OCI-LY1 (cell line): Measurements from ENCODE around the gene COL12A1.

Experiments used
- H2AFZ ChIP-seq: fragments of 200-600 bp; sonication (generic), shearing (Covaris generic); 2 replicates; pipeline ENCODE4 v1.6.0; 2014; ENCODE audit warnings: antibody characterized with exemption, mild to moderate bottlenecking, low read length
- H3F3A ChIP-seq: fragments of 200-600 bp; sonication (generic), shearing (Covaris generic); 2 replicates; pipeline ENCODE4 v1.6.0; 2014; ENCODE audit warnings: mild to moderate bottlenecking, antibody characterized with exemption, low read length, moderate library complexity; ENCODE audit not compliant: insufficient read depth
- H3K27ac ChIP-seq: fragments of 200-600 bp; sonication (generic); 2 replicates; pipeline ENCODE4 v1.5.1; 2014; ENCODE audit warnings: low read length, mixed run types, mild to moderate bottlenecking, low read depth; ENCODE audit not compliant: poor library complexity, severe bottlenecking
- H3K27me3 ChIP-seq: fragments of 200-600 bp; sonication (generic); 2 replicates; pipeline ENCODE4 v1.6.0; 2014; ENCODE audit warnings: antibody characterized with exemption, mild to moderate bottlenecking, low read length, moderate library complexity; ENCODE audit not compliant: insufficient read depth
- H3K36me3 ChIP-seq: fragments of 200-600 bp; sonication (generic); 2 replicates; pipeline ENCODE4 v1.6.1; 2014; ENCODE audit warnings: mild to moderate bottlenecking, antibody characterized with exemption, low read length, moderate library complexity, mixed read lengths; ENCODE audit not compliant: insufficient read depth
- H3K4me1 ChIP-seq: fragments of 200-600 bp; sonication (generic); 2 replicates; pipeline ENCODE4 v1.5.1; 2014; ENCODE audit warnings: mild to moderate bottlenecking, low read length, moderate library complexity; ENCODE audit not compliant: insufficient read depth, severe bottlenecking
- H3K4me2 ChIP-seq: fragments of 200-600 bp; sonication (generic), shearing (Covaris generic); 2 replicates; pipeline ENCODE4 v1.6.1; 2014; ENCODE audit warnings: low read length
- H3K4me3 ChIP-seq: fragments of 200-600 bp; sonication (generic); 2 replicates; pipeline ENCODE4 v1.5.1; 2014; ENCODE audit warnings: low read length, low read depth, mild to moderate bottlenecking, mixed read lengths; ENCODE audit not compliant: poor library complexity, severe bottlenecking
- H3K79me2 ChIP-seq: fragments of 200-600 bp; shearing (Covaris generic); 2 replicates; pipeline ENCODE4 v1.6.1; 2016; ENCODE audit warnings: mixed run types, low read length, mixed read lengths; ENCODE audit not compliant: insufficient read depth
- H3K9ac ChIP-seq: fragments of 200-600 bp; sonication (generic), shearing (Covaris generic); 2 replicates; pipeline ENCODE4 v1.6.1; 2014; ENCODE audit warnings: mild to moderate bottlenecking, low read length, mixed read lengths
- H3K9me2 ChIP-seq: fragments of 200-600 bp; sonication (generic), shearing (Covaris generic); 2 replicates; pipeline ENCODE4 v1.6.1; 2014; ENCODE audit warnings: low read depth, mild to moderate bottlenecking, low read length, mixed read lengths
- H3K9me3 ChIP-seq: fragments of 200-600 bp; shearing (Covaris generic); 2 replicates; pipeline ENCODE4 v1.6.1; 2014; ENCODE audit warnings: low read length, mixed read lengths
- H4K20me1 ChIP-seq: fragments of 200-600 bp; sonication (generic), shearing (Covaris generic); 2 replicates; pipeline ENCODE4 v1.6.0; 2016; ENCODE audit warnings: mild to moderate bottlenecking, low read length; ENCODE audit not compliant: insufficient read depth
- EZH2 ChIP-seq: fragments of 200-600 bp; sonication (generic), shearing (Covaris generic); IDR thresholded peaks from 2 replicates; pipeline ENCODE4 v1.8.0; 2017; ENCODE audit warnings: borderline replicate concordance, mixed run types, mild to moderate bottlenecking, antibody characterized with exemption, low read length, moderate library complexity, mixed read lengths
- TF ChIP-seq, protein P1 (sequence below): fragments of 200-600 bp; sonication (generic), shearing (Covaris generic); IDR thresholded peaks from 2 replicates; pipeline ENCODE4 v1.5.1; 2017; ENCODE audit warnings: mild to moderate bottlenecking, antibody characterized with exemption, low read length, moderate library complexity, mixed read lengths

Gene COL12A1

DNA sequence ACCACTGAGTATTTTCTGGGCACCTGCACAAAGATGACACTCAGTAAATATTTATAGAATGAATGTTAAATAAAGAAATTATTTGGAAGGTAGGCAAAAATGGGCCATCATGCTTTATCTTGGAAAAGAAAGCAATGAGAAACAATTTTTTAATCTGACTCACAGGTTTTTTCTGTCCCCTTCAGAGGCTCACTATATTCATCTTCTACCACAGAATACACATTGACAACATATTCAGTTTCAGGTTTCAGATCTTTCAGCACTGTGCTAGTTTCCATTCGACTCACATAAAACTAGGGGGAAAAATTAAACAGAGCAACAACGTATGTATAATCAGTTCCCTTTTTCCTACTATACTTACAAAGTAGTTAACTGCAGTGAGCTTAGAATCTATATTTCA lies 58.3 kb downstream of the COL12A1 start:
- H3K4me2 ChIP-seq: no peak overlapping the region
- TF ChIP-seq EZH2: no peak
- TF ChIP-seq, protein P1, sequence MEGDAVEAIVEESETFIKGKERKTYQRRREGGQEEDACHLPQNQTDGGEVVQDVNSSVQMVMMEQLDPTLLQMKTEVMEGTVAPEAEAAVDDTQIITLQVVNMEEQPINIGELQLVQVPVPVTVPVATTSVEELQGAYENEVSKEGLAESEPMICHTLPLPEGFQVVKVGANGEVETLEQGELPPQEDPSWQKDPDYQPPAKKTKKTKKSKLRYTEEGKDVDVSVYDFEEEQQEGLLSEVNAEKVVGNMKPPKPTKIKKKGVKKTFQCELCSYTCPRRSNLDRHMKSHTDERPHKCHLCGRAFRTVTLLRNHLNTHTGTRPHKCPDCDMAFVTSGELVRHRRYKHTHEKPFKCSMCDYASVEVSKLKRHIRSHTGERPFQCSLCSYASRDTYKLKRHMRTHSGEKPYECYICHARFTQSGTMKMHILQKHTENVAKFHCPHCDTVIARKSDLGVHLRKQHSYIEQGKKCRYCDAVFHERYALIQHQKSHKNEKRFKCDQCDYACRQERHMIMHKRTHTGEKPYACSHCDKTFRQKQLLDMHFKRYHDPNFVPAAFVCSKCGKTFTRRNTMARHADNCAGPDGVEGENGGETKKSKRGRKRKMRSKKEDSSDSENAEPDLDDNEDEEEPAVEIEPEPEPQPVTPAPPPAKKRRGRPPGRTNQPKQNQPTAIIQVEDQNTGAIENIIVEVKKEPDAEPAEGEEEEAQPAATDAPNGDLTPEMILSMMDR: no peak
- H3K27me3 ChIP-seq: no peaks in the 10 kb centered on the region

DNA sequence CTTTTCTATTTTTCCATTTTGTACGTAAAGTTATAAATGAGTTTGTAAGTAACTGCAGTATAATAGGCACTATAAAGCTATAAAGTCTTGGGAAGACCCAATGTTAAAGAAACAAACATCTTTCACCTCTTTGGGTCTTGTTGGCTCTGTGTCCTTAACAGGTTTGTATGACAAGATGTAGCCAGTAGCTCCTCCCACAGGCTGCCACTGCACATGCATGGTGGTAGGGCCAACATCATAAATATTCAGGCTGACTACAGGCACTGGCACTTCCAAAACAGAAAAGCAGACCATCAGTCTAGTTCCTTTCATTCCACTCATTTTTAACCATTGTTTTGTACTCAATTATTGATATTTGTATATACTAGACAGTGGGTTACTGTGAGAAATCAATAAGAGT lies 59.9 kb downstream of the COL12A1 start:
- H3K4me2 ChIP-seq: no peak overlapping the region
- H3K27me3 ChIP-seq: no peaks in the 10 kb centered on the region
- H3F3A ChIP-seq: no peaks in the 10 kb centered on the region
- H3K36me3 ChIP-seq: no peaks in the 10 kb centered on the region
- TF ChIP-seq, protein P1: peak; percentile 9; the same call in 1 of the 2 replicates
- TF ChIP-seq EZH2: no peak
- H3K79me2 ChIP-seq: no peaks in the 10 kb centered on the region
- no peak overlapping the region for H2AFZ ChIP-seq
- H3K9me2 ChIP-seq: no peaks in the 10 kb centered on the region
- H3K9ac ChIP-seq: no peak overlapping the region
- no peaks in the 10 kb centered on the region for H4K20me1 ChIP-seq
- no peaks in the 10 kb centered on the region for H3K9me3 ChIP-seq
- H3K4me3 ChIP-seq: no peak overlapping the region
- no peak overlapping the region for H3K27ac ChIP-seq
- no peaks in the 10 kb centered on the region for H3K4me1 ChIP-seq

More for the DNA sequence above, 58.3 kb downstream of the COL12A1 start:
- Histone ChIP-seq H4K20me1 (no peaks in the 10 kb centered on the region), H3K4me1 (no peaks in the 10 kb centered on the region), H3K9me2 (no peaks in the 10 kb centered on the region), H3F3A (no peaks in the 10 kb centered on the region), H3K79me2 (no peaks in the 10 kb centered on the region), H2AFZ (no peak overlapping the region), H3K36me3 (no peaks in the 10 kb centered on the region), H3K4me3 (no peak overlapping the region), H3K27ac (no peak overlapping the region), H3K9me3 (no peaks in the 10 kb centered on the region), H3K9ac (no peak overlapping the region)

DNA sequence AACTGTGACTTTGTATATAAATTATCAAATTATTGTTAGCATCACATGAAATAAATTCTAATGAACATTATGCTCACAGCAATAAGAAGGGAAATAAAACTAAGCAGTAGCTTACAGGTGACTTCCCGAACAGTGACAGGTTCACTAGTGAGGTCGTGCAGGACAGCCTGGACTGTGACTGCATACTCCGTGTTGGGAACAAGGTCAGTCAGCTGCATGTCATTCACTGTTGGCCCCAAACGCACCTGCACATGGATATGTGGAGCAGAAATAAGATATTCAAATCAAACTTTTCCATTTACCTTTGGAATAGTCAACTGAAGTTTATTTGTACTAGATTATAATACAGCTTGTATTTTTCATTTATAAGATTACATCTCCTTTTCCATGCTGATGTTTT lies 60.6 kb downstream of the COL12A1 start:
- no peaks in the 10 kb centered on the region for H3K27me3 ChIP-seq
- no peak overlapping the region for H2AFZ ChIP-seq
- no peaks in the 10 kb centered on the region for H4K20me1 ChIP-seq
- H3K4me1 ChIP-seq: no peaks in the 10 kb centered on the region
- no peak overlapping the region for H3K9ac ChIP-seq
- H3K4me2 ChIP-seq: no peak overlapping the region
- no peaks in the 10 kb centered on the region for H3K79me2 ChIP-seq
- H3F3A ChIP-seq: no peaks in the 10 kb centered on the region
- H3K27ac ChIP-seq: no peak overlapping the region
- H3K36me3 ChIP-seq: no peaks in the 10 kb centered on the region
- H3K9me2 ChIP-seq: no peaks in the 10 kb centered on the region
- no peak overlapping the region for H3K4me3 ChIP-seq
- TF ChIP-seq, protein P1: no peak
- TF ChIP-seq EZH2: no peak
- no peaks in the 10 kb centered on the region for H3K9me3 ChIP-seq
